ENCODE data around the gene SEMA4A.

SEMA4A gene

DNA sequence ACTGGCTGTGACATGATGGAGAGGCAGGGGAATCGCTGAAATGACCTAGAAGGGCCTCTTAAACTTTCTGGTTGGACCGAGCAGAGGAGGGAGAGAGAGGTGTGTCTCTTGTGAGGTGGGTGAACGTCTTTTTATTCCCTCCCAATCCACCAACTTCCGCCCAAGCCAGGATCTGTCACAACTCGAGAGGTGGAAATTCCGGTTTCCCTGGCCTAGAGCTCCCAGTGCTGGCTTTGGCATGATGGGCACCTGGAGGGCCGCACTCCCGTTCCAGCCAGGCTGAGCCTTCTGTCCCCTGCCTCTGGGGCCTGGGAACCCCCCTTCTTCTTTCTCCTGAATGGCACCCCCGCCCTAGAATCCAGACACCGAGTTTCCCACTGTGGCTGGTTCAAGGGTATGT lies at the start of gene SEMA4A:
Gene SEMA4A (plus strand): TSS at position 224 of the 400 bp plus-strand sequence. CDS start 994 bp downstream, outside the sequence.
- Mint-ChIP-seq H3K4me1 (ENCODE audit: low read depth) (peaks cover 42% of the 10 kb centered on the region), H3K36me3 (ENCODE audit: low read depth) (no peaks in the 10 kb centered on the region), H3K27me3 (ENCODE audit: low read depth) (no peaks in the 10 kb centered on the region), H3K9me3 (no peaks in the 10 kb centered on the region), H3K4me3 (peak within 1 kb of the TSS; percentile 59), H3K27ac (peak within 1 kb of the TSS; percentile 79)

DNA sequence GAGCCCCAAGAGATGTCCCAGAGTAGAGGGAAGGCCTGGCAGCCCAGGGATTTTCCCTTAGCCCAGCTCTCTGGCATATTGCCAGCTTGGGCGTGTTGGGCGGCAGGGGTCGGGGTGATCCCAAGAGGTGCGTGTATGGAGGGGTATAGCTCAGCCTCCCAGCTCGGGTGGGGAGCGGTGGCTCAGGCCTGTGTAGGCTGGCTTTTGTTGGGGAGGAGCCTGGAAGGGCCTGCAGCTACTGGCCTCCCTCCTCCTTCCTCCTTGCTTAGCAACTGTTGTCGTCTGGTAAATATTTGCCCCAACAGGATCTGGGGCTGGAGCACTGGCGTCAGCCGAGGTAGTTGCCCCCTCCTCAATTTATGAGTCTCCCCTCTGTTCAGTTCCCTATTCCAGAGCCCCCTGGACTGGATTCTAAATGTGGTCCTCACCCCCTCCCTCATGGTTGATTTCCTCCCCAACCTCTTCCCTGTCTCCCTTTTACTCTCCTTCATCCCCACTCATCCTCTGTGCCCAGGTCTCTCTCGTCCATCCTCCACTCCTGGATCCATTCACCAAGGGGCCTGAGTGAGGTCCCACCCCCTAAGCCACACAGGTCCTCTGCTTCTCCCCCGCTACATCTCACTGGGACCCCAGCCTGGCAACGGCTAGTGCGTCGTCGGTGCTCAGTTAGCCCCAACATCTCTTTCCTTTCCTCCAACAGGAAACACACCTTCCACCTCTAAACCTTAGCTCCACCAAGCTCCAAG lies 49.1 kb upstream of the SEMA4A start:
- peak overlapping the region; percentile 7 for H3K27ac Mint-ChIP-seq

DNA sequence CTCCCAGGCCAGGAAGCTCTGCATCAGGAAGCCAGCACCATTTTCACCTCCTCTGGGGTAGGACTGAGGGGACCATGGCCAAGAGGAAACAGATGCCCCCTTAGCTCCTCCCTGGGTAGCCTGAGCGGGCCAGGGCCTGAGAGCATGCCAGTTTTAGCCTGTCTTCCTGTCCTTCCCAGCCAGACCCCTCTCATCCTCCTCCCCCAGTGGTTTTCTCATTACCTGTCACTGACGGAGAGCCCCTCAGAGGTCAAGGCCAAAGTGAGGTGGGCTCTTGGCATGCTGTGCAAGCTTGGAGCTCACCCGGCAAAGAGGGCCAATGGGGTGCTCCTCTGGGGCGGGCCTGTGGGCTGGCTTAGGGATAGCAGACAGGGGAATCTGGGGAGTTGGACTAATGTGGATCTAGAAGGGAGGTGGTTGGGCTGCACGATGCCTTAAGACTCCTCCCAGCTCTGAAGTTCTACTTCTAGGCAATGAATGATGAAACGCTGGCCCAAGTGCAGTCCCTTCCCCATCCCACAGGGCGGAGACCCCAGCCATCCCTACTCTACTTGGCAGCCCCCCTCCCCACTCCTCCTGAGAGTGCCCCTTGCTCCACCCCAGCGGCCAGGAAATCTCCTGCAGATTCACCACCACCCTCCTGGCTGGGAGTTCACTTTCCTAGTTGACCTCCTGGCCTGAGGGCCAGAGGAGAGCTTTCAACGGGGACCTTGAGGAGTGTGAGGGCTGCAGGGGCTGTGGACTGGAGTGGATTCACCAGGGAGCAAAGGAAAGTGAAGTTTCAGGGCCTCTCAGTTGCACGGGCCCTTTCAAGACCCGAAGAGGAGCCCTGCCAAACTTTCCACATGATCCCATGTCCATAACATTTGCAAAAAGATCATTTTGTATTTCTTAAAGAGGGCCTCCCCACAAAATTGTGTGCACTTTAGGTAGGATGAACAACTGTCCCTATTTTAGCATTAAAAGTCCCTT lies 48.2 kb upstream of the SEMA4A start:
- peaks cover 47% of the 10 kb centered on the region for H3K27me3 Mint-ChIP-seq (ENCODE audit: low read depth)
- peak overlapping the region; percentile 42 for H3K27ac Mint-ChIP-seq
- H3K4me1 Mint-ChIP-seq (ENCODE audit: low read depth): peaks cover 21% of the 10 kb centered on the region
- no peak overlapping the region for H3K4me3 Mint-ChIP-seq
- H3K9me3 Mint-ChIP-seq: no peaks in the 10 kb centered on the region
- H3K36me3 Mint-ChIP-seq (ENCODE audit: low read depth): no peaks in the 10 kb centered on the region

More for the DNA sequence above, 49.1 kb upstream of the SEMA4A start:
- peaks cover 45% of the 10 kb centered on the region for H3K27me3 Mint-ChIP-seq (ENCODE audit: low read depth)
- H3K36me3 Mint-ChIP-seq (ENCODE audit: low read depth): no peaks in the 10 kb centered on the region
- no peaks in the 10 kb centered on the region for H3K9me3 Mint-ChIP-seq
- peaks cover 21% of the 10 kb centered on the region for H3K4me1 Mint-ChIP-seq (ENCODE audit: low read depth)
- H3K4me3 Mint-ChIP-seq: no peak overlapping the region

DNA sequence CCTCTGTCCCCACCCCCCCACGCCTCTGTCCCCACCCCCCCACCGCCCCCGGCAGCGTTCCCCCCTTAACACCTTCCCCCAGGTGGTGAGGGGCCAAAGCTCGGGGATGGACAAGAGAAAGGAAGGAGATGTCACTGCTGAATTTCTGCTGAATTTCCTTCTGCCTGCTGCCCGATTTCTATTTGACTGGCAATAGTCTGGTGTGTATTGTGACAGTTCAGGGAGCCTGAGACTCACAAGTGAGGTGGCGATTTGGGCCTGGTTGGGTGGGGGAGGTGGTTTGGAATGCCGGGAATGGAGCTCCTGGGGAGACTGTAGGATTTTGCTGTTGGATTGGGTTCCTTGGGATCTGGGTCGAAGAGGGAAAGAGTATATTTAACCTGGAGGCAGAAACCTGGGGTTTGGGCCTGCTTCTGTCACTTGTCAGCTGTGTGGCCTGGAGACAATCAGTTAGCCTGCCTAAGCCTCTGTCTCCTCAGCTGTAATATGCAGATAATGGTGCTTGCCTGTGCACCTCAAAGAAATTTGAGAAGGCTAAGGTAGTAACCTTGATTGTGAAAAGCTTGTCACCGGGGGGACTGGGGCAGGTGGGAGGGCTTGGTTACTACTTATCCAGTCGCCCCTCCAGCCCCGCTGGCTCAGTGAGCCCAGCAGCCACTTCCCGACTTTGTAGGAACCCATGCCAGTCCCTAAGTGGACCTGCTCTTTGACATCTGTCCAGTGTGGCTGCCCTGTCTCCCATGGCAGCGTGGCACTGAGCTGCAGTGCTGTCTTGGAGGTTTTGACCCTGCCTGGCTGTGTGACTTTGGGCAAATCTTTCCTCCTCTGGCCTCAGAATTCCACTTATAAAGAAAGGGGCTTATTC lies 46.5 kb upstream of the SEMA4A start:
- H3K36me3 Mint-ChIP-seq (ENCODE audit: low read depth): no peaks in the 10 kb centered on the region
- peaks cover 41% of the 10 kb centered on the region for H3K27me3 Mint-ChIP-seq (ENCODE audit: low read depth)
- peak overlapping the region; percentile 64 for H3K27ac Mint-ChIP-seq
- peaks cover 16% of the 10 kb centered on the region for H3K4me1 Mint-ChIP-seq (ENCODE audit: low read depth)
- peak overlapping the region; percentile 8 for H3K4me3 Mint-ChIP-seq
- H3K9me3 Mint-ChIP-seq: no peaks in the 10 kb centered on the region

DNA sequence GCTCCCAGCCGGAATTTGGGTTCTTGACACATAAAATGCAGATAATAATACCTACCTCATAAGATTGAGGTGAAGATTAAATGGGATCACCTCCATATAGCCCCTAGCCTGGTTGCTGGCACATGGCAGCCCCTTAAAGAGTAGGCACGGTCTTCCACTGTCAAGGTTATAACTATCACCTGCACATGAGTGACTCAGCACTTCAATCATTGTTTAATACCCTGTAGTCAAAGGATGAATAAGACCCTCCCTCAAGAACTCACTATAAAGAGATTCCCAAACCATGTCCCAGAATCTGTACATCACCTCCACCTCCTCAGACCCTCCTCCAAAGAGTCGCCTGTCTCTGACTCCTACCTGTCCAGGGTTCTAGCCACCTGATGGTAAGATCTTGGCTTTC lies 45.3 kb upstream of the SEMA4A start:
- Mint-ChIP-seq H3K4me3 (no peak overlapping the region), H3K27ac (no peak overlapping the region), H3K9me3 (no peaks in the 10 kb centered on the region), H3K36me3 (ENCODE audit: low read depth) (no peaks in the 10 kb centered on the region), H3K27me3 (ENCODE audit: low read depth) (peaks cover 50% of the 10 kb centered on the region), H3K4me1 (ENCODE audit: low read depth) (peaks cover 16% of the 10 kb centered on the region)

DNA sequence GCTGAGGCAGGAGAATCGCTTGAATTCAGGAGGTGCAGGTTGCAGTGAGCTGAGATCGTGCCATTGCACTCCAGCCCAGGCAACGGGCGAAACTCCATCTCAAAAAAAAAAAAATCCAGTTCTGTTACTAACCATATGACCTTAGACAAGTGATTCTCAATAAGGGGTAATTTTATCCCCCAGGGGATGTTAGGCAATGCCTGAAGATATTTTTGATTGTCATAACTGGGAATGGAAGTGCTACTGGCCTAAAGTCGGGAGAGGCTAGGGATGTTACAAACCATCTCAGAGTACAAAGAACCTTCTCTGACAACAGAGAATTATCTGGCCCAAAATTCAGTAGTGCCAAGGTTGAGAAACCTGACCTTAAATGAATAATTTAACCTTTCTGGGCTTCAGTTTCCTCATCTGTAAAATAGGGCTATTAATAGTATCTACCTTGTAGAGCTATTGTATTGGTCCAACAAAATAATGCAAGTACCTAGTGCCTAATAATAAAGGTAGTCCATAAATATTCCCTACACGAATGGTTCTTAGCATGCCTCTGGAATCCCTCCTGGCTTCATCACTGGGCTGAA lies 44.6 kb upstream of the SEMA4A start:
- Mint-ChIP-seq H3K9me3 (no peaks in the 10 kb centered on the region), H3K27me3 (ENCODE audit: low read depth) (peaks cover 55% of the 10 kb centered on the region), H3K4me1 (ENCODE audit: low read depth) (peaks cover 18% of the 10 kb centered on the region), H3K27ac (no peak overlapping the region), H3K36me3 (ENCODE audit: low read depth) (no peaks in the 10 kb centered on the region), H3K4me3 (no peak overlapping the region)

DNA sequence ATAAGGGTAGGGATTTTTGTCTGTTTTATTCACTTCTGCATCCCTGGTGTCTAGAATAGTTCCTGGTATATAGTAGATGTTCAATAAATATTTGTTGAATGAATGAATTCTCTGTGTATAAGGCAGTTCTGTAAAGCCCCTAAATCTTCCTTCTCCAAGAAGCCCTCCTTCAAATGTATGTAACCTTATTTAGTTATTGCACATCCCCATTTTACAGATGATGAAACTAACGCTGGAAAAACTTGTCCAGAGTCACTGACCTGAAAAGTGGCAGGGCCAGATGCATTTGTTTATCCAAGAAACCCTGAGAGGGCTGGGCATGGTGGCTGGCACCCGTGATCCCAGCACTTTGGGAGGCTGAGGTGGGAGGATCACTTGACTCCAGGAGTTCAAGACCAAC lies 43.1 kb upstream of the SEMA4A start:
- Mint-ChIP-seq H3K4me1 (ENCODE audit: low read depth) (peaks cover 18% of the 10 kb centered on the region), H3K36me3 (ENCODE audit: low read depth) (no peaks in the 10 kb centered on the region), H3K9me3 (no peaks in the 10 kb centered on the region), H3K27me3 (ENCODE audit: low read depth) (peaks cover 63% of the 10 kb centered on the region), H3K4me3 (no peak overlapping the region), H3K27ac (no peak overlapping the region)

DNA sequence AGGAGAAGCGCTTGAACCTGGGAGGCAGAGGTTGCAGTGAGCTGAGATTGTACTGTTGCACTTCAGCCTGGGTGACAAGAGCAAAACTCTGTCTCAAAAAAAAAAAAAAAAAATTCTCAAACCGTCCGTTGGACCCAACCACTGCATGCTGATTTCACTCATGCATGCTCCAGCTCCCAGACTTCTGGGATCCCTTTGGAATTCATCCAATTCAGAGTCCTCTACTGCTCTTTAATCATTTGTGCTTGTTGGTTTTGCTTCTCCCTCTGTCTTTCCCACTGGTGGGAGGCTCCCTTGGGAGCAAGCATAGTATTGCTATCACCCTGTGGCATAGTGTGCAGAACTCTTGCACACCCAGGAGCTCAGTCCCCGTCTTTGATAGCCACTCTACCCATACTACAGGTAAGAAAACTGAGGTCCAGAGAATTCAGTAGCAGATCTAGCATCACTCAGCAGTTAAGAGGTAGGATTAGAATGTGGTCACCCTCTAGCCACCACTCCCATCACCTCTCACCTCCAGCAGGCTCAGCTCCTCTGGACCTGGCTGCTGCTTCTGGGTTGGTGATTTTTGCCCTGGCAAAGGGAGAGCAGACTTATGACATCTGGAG lies 41.9 kb upstream of the SEMA4A start:
- Mint-ChIP-seq H3K4me1 (ENCODE audit: low read depth) (peaks cover 20% of the 10 kb centered on the region), H3K4me3 (no peak overlapping the region), H3K27ac (no peak overlapping the region), H3K27me3 (ENCODE audit: low read depth) (peaks cover 72% of the 10 kb centered on the region), H3K9me3 (no peaks in the 10 kb centered on the region), H3K36me3 (ENCODE audit: low read depth) (no peaks in the 10 kb centered on the region)

DNA sequence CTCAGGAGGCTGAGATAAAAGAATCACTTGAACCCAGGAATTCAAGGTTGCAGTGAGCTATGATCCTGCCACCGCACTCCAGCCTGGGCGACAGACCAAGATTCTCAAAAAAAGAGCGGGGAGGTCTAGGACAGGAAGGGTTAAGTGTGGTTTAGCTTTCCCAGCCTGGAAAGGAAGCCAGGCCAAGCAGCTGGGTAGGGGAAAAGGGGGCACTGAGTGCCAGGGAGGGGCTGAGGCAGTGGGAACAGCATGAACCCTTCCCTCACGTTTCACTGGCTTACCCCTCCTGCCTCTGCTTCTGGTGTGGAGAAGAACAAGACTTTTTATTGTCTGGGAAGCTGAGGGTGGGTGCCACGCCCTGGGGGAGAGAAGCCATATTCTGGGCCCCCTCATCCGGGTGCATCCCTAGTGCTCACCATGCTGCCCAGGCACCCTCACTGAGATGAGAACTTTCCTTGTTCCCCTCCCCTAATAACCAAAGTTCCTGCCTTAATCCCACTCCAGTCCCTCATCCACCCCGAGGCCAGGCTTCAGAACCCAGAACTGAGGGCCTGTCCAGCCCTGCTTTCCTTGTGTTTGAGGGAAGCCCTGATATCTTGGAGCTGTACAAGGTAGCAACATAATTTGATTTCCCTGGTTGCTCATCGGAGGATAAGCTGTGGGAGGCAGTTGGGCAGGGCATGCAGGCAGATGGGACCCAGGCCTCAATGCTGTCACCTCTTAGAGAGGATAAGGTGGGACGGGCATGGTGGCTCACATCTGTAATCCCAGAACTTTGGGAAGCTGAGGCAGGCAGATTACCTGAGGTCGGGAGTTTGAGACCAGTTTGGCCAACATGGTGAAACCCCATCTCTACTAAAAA lies 40.9 kb upstream of the SEMA4A start:
- Mint-ChIP-seq H3K9me3 (no peaks in the 10 kb centered on the region), H3K27me3 (ENCODE audit: low read depth) (peaks cover 70% of the 10 kb centered on the region), H3K27ac (no peak overlapping the region), H3K36me3 (ENCODE audit: low read depth) (no peaks in the 10 kb centered on the region), H3K4me1 (ENCODE audit: low read depth) (peaks cover 16% of the 10 kb centered on the region), H3K4me3 (no peak overlapping the region)

DNA sequence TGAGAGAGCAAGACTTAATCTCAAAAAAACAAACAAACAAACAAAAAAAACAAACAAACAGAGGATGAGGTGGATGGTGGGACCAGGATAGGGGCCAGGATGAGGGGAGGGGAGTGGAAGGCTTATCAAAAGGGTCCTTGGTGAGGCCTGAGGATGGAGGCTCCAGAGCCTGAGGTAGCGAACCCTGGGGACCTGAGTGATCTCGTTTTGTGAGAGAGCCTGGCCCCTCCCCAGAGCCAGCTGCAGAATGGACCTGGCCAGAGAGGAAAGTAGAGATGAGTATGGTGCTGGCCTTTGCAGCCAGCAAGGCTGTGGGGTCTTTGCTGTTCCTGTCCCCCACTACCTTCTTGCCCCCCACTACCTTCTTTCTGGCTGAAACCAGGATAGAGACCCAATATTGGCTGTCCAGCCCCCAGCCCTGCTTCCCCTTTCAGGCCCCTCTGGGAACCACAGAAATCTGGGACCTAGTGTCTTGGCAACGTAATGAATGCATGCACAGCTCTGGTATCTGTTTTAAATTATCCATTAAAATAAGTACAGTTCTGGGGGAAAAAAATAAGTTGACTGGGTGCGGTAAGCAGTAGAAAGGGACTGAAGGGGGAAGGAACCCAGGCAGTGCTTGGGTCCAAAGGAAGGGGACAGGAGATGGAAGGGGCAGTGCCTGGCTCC lies 40.0 kb upstream of the SEMA4A start:
- H3K4me3 Mint-ChIP-seq: no peak overlapping the region
- no peaks in the 10 kb centered on the region for H3K9me3 Mint-ChIP-seq
- no peaks in the 10 kb centered on the region for H3K36me3 Mint-ChIP-seq (ENCODE audit: low read depth)
- H3K27me3 Mint-ChIP-seq (ENCODE audit: low read depth): peaks cover 69% of the 10 kb centered on the region
- peaks cover 18% of the 10 kb centered on the region for H3K4me1 Mint-ChIP-seq (ENCODE audit: low read depth)
- no peak overlapping the region for H3K27ac Mint-ChIP-seq

DNA sequence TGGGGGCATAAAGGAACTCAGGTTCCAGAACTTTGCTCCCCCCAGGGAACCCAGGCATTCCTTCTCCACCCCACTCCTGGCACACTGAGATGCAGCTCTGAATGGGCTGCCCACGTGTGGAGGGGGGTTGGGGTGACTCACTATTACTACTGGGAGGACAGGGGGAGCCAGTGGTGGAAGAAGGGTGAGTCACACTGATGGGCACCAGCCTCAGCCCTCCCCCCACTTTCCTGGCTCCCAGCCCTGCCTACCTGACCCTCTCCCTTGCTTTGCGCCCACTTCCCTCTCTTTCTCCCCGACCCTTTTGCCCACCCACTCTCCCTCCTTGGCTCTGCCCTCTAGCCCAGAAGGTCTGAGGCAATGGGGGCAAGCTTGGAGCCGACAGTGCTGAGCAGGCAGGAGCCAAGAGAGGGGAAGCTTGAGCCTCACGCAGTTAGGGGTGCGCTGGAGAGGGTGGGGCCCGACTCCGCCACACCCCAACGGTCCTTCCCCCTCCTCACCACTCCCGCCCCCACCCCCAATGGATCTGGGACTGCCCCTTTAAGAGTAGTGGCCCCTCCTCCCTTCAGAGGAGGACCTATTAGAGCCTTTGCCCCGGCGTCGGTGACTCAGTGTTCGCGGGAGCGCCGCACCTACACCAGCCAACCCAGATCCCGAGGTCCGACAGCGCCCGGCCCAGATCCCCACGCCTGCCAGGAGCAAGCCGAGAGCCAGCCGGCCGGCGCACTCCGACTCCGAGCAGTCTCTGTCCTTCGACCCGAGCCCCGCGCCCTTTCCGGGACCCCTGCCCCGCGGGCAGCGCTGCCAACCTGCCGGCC lies 39.1 kb upstream of the SEMA4A start, which contains the start of gene LMNA:
Gene LMNA (plus strand): TSS at position 611 of the 818 bp plus-strand sequence. CDS start 208 bp downstream, outside the sequence.
- Mint-ChIP-seq H3K36me3 (ENCODE audit: low read depth) (no peaks in the 10 kb centered on the region), H3K9me3 (no peaks in the 10 kb centered on the region), H3K4me3 (peak within 1 kb of the TSS; percentile 83), H3K4me1 (ENCODE audit: low read depth) (peaks cover 18% of the 10 kb centered on the region), H3K27ac (peak within 1 kb of the TSS; percentile 62), H3K27me3 (ENCODE audit: low read depth) (peaks cover 69% of the 10 kb centered on the region)

Data from T-helper 1 cell treated with Interleukin-12 subunit alpha and Interleukin-12 subunit beta and Interleukin-4 antibody, amounts not matched to agents 30 μg/mL and 1 μg/mL, for 36 hours (primary cell).